GM19395 (cell line): ENCODE data around the gene MESD.

Experiments
- ATAC-seq: cut with Tn5 transposase; IDR thresholded peaks from one replicate; pipeline ENCODE4 v1.9.1; 2021; ENCODE audit warnings: mild to moderate bottlenecking, moderate library complexity; ENCODE audit not compliant: unreplicated experiment

Gene MESD

DNA sequence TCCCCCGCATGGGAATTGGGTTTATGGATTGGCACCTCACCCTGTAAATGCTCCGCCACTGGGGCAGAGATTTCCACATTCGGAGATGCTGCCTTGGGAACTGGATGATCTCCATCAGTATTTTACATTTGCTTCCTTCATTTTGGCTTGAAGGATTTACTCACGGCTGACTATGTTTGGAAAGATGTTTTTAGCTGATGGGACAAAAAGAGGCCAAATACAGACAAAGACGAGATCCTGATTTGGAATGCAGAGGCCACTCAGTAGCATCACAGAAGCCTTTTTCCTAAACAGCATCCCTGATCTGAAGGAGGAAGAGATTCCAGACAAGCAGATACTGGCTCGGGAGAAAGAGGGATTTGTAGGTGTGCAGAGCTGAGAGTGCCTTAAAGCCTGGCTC lies 76.9 kb downstream of the MESD start:
- ATAC-seq = no peak

DNA sequence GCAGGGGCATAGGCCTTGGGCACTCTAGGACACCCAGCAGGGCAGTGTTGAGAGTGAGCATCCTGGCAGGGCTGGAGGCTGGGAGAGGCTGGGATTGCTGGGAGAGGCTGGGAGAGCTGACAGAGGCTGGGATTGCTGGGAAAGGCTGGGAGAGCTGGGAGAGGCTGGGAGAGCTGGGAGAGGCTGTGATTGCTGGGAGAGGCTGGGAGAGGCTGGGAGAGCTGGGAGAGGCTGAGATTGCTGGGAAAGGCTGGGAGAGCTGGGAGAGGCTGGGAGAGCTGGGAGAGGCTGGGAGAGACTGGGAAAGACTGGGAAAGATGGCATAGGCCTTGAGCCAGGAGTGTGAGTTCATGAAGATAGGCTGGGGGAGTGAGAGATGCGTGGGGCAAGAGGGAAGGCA lies 77.8 kb downstream of the MESD start:
- no peak for ATAC-seq

GRCh38 chr15:80906159-80906766 lies 83.4 kb downstream of the MESD start:
- no peak for ATAC-seq

- ATAC-seq = no peak
Measured at GRCh38 chr15:80904998-80905397, 84.6 kb downstream of the MESD start.

- ATAC-seq = no peak
Measured at GRCh38 chr15:80902298-80902801, 87.3 kb downstream of the MESD start.

DNA sequence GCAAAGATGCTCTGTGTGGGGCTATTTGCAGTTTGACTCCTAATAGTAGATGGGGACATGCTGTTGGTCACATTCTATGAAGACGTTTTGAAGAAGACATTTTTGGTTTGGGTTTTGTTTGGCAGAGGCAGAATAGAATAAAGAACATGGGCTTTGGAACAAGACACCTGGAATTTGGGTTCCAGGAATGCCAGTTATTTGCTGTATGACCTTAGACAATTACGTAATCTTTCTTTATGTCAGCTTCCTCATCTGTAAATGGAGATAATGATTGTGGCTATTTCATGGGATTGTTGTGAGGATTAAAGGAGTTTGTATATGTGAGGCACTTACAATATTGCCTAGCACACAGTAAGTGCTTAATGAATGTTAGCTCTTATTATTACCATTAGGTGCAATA lies 91.6 kb downstream of the MESD start:
- no peak for ATAC-seq
